OCI-LY1 (cell line): ENCODE measurements around the gene FLAD1.

Experiments used
- H2AFZ ChIP-seq: fragments of 200-600 bp; sonication (generic), shearing (Covaris generic); 2 replicates; pipeline ENCODE4 v1.6.0; 2014; ENCODE audit warnings: antibody characterized with exemption, mild to moderate bottlenecking, low read length
- H3F3A ChIP-seq: fragments of 200-600 bp; sonication (generic), shearing (Covaris generic); 2 replicates; pipeline ENCODE4 v1.6.0; 2014; ENCODE audit warnings: mild to moderate bottlenecking, antibody characterized with exemption, low read length, moderate library complexity; ENCODE audit not compliant: insufficient read depth
- H3K27ac ChIP-seq: fragments of 200-600 bp; sonication (generic); 2 replicates; pipeline ENCODE4 v1.5.1; 2014; ENCODE audit warnings: low read length, mixed run types, mild to moderate bottlenecking, low read depth; ENCODE audit not compliant: poor library complexity, severe bottlenecking
- H3K27me3 ChIP-seq: fragments of 200-600 bp; sonication (generic); 2 replicates; pipeline ENCODE4 v1.6.0; 2014; ENCODE audit warnings: antibody characterized with exemption, mild to moderate bottlenecking, low read length, moderate library complexity; ENCODE audit not compliant: insufficient read depth
- H3K36me3 ChIP-seq: fragments of 200-600 bp; sonication (generic); 2 replicates; pipeline ENCODE4 v1.6.1; 2014; ENCODE audit warnings: mild to moderate bottlenecking, antibody characterized with exemption, low read length, moderate library complexity, mixed read lengths; ENCODE audit not compliant: insufficient read depth
- H3K4me1 ChIP-seq: fragments of 200-600 bp; sonication (generic); 2 replicates; pipeline ENCODE4 v1.5.1; 2014; ENCODE audit warnings: mild to moderate bottlenecking, low read length, moderate library complexity; ENCODE audit not compliant: insufficient read depth, severe bottlenecking
- H3K4me2 ChIP-seq: fragments of 200-600 bp; sonication (generic), shearing (Covaris generic); 2 replicates; pipeline ENCODE4 v1.6.1; 2014; ENCODE audit warnings: low read length
- H3K4me3 ChIP-seq: fragments of 200-600 bp; sonication (generic); 2 replicates; pipeline ENCODE4 v1.5.1; 2014; ENCODE audit warnings: low read length, low read depth, mild to moderate bottlenecking, mixed read lengths; ENCODE audit not compliant: poor library complexity, severe bottlenecking
- H3K79me2 ChIP-seq: fragments of 200-600 bp; shearing (Covaris generic); 2 replicates; pipeline ENCODE4 v1.6.1; 2016; ENCODE audit warnings: mixed run types, low read length, mixed read lengths; ENCODE audit not compliant: insufficient read depth
- H3K9ac ChIP-seq: fragments of 200-600 bp; sonication (generic), shearing (Covaris generic); 2 replicates; pipeline ENCODE4 v1.6.1; 2014; ENCODE audit warnings: mild to moderate bottlenecking, low read length, mixed read lengths
- H3K9me2 ChIP-seq: fragments of 200-600 bp; sonication (generic), shearing (Covaris generic); 2 replicates; pipeline ENCODE4 v1.6.1; 2014; ENCODE audit warnings: low read depth, mild to moderate bottlenecking, low read length, mixed read lengths
- H3K9me3 ChIP-seq: fragments of 200-600 bp; shearing (Covaris generic); 2 replicates; pipeline ENCODE4 v1.6.1; 2014; ENCODE audit warnings: low read length, mixed read lengths
- H4K20me1 ChIP-seq: fragments of 200-600 bp; sonication (generic), shearing (Covaris generic); 2 replicates; pipeline ENCODE4 v1.6.0; 2016; ENCODE audit warnings: mild to moderate bottlenecking, low read length; ENCODE audit not compliant: insufficient read depth
- CTCF ChIP-seq: fragments of 200-600 bp; sonication (generic), shearing (Covaris generic); IDR thresholded peaks from 2 replicates; pipeline ENCODE4 v1.5.1; 2017; ENCODE audit warnings: mild to moderate bottlenecking, antibody characterized with exemption, low read length, moderate library complexity, mixed read lengths
- EZH2 ChIP-seq: fragments of 200-600 bp; sonication (generic), shearing (Covaris generic); IDR thresholded peaks from 2 replicates; pipeline ENCODE4 v1.8.0; 2017; ENCODE audit warnings: borderline replicate concordance, mixed run types, mild to moderate bottlenecking, antibody characterized with exemption, low read length, moderate library complexity, mixed read lengths

Gene FLAD1

DNA sequence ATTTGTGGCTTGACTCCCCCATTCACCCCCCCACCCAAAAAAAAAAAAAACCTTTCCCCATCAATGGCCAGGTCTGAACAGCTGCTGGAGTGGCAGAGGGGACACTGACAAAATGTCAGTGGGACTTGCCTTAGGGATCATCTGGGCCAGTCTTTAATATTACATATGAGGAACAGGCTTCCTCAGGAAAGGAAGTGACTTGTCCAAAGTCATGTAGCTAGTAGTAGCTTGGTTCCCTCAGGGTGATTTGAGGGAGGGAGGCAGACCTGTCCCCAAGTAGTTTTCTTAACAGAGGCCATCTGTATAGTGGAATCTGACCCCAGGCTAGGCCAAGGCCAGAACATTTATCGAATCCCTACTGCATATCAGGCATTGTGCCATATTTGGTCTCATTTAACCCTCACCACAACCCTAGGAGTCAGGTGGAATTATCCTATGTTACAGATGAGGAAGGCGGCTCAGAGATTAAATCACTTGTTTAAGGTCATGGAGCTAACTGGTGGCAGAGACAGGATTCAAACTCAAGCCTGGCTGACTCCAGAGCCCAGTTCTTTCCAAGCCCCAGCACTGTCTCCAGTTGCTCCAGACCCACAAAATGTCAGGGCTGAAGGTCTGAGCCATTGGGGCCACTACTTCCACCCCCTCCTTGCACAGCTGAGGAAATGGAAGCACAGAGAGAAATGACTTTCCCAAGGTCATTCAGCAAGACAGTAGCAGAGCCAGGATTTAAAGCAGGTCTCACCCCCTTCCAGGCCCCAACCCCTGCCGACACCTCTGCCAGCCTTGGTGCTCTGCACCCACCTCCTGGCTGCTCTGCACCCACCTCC is 29.8 kb downstream of the FLAD1 start:
- no peak overlapping the region for H3K27ac ChIP-seq
- H3K4me2 ChIP-seq = no peak overlapping the region
- no peaks in the 10 kb centered on the region for H4K20me1 ChIP-seq
- H3K9me3 ChIP-seq = no peaks in the 10 kb centered on the region
- H3K36me3 ChIP-seq = peaks cover 4% of the 10 kb centered on the region
- H3K4me3 ChIP-seq = no peak overlapping the region
- no peak overlapping the region for H2AFZ ChIP-seq
- H3F3A ChIP-seq = no peaks in the 10 kb centered on the region
- H3K27me3 ChIP-seq = no peaks in the 10 kb centered on the region
- peaks cover 18% of the 10 kb centered on the region for H3K4me1 ChIP-seq
- H3K9ac ChIP-seq = no peak overlapping the region
- TF ChIP-seq EZH2 (no peak), CTCF (no peak)
- no peaks in the 10 kb centered on the region for H3K9me2 ChIP-seq
- H3K79me2 ChIP-seq = no peaks in the 10 kb centered on the region

DNA sequence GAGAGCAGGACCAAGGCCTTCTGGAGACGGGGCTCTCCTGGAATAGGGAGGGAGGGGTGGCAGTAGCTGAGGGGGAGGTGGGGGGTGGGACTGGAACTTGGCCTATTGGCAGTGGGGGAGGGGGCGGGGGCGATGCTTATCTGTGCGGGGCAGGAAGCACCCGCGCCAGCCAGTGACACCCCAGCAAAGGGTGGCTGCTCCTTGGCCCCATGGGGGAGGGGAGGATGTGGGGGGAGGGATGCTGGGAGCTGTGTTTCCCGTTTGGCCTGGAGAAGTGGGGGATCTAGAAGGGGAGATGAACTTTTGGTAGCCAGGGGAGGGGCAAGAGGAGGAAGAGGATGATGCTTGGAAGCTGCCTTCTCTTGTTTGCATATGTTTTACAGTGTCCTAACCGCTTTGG is 30.5 kb downstream of the FLAD1 start:
- no peaks in the 10 kb centered on the region for H4K20me1 ChIP-seq
- H3K79me2 ChIP-seq = no peaks in the 10 kb centered on the region
- no peak overlapping the region for H2AFZ ChIP-seq
- no peak overlapping the region for H3K27ac ChIP-seq
- H3K9me2 ChIP-seq = no peaks in the 10 kb centered on the region
- H3K9me3 ChIP-seq = no peaks in the 10 kb centered on the region
- peaks cover 4% of the 10 kb centered on the region for H3K36me3 ChIP-seq
- H3F3A ChIP-seq = no peaks in the 10 kb centered on the region
- H3K4me2 ChIP-seq = no peak overlapping the region
- no peak overlapping the region for H3K9ac ChIP-seq
- no peak overlapping the region for H3K4me3 ChIP-seq
- peaks cover 20% of the 10 kb centered on the region for H3K4me1 ChIP-seq
- no peak for TF ChIP-seq EZH2
- TF ChIP-seq CTCF = no peak
- no peaks in the 10 kb centered on the region for H3K27me3 ChIP-seq

DNA sequence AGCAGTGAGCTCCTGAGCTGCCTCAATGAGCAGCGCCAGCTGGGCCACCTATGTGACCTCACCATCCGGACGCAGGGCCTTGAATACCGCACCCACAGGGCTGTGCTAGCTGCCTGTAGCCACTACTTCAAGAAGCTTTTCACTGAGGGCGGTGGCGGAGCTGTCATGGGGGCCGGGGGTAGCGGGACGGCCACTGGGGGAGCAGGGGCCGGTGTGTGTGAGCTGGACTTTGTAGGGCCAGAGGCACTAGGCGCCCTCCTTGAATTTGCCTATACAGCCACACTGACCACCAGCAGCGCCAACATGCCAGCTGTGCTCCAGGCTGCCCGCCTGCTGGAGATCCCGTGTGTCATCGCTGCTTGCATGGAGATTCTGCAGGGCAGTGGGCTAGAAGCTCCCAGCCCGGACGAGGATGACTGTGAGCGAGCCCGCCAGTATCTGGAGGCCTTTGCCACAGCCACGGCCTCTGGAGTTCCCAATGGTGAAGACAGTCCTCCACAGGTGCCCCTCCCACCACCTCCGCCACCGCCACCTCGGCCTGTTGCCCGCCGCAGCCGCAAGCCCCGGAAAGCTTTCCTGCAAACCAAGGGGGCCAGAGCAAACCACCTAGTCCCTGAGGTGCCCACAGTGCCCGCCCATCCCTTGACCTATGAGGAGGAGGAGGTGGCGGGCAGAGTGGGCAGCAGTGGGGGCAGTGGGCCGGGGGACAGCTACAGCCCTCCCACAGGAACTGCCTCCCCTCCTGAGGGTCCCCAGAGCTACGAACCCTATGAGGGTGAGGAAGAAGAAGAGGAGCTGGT is 31.8 kb downstream of the FLAD1 start:
- Histone ChIP-seq H3K4me3 (no peak overlapping the region), H3K27ac (no peak overlapping the region), H3K9me3 (no peaks in the 10 kb centered on the region), H3F3A (no peaks in the 10 kb centered on the region), H3K9me2 (no peaks in the 10 kb centered on the region), H3K9ac (no peak overlapping the region), H3K4me1 (peaks cover 20% of the 10 kb centered on the region), H3K36me3 (peaks cover 4% of the 10 kb centered on the region), H3K79me2 (no peaks in the 10 kb centered on the region), H2AFZ (no peak overlapping the region), H3K4me2 (no peak overlapping the region), H3K27me3 (no peaks in the 10 kb centered on the region), H4K20me1 (no peaks in the 10 kb centered on the region)
- TF ChIP-seq EZH2 (no peak), CTCF (no peak)
